Fibroblast of gingiva (primary cell): Measurements from ENCODE around the gene GRPEL1.
A peak's percentile ranks its signal among the peaks of the same experiment; 100 is the strongest.

Source experiments
- DNase-seq: peaks from one replicate; pipeline ENCODE4 v3.0.0-alpha.2; 2011; ENCODE audit warnings: low read depth

Gene GRPEL1

DNA sequence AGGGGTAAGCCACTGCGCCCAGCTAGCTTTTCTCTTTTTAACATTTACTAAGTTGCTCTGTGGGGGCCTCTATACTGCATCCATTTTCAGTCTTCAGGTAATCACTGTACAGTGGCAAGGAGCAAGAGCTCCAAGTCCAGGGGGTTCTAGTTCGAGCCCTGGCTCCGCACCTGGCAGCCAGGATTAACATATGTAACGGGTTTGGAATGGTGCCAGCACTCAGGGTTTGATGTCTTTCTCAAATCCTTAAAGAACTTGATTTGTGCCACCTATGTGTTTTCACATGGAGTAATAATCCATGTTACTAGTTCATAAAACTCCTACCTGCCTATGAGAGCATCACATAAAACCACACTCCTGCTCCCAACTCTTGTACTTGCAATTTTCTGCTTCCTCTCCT lies 4.5 kb downstream of the GRPEL1 start:
- DNase-seq: no peak

GRCh38 chr4:7062816-7063215 lies 5.0 kb downstream of the GRPEL1 start:
- DNase-seq: no peak

- DNase-seq: no peak
Observed at GRCh38 chr4:7061815-7062214, 6.0 kb downstream of the GRPEL1 start.

DNA sequence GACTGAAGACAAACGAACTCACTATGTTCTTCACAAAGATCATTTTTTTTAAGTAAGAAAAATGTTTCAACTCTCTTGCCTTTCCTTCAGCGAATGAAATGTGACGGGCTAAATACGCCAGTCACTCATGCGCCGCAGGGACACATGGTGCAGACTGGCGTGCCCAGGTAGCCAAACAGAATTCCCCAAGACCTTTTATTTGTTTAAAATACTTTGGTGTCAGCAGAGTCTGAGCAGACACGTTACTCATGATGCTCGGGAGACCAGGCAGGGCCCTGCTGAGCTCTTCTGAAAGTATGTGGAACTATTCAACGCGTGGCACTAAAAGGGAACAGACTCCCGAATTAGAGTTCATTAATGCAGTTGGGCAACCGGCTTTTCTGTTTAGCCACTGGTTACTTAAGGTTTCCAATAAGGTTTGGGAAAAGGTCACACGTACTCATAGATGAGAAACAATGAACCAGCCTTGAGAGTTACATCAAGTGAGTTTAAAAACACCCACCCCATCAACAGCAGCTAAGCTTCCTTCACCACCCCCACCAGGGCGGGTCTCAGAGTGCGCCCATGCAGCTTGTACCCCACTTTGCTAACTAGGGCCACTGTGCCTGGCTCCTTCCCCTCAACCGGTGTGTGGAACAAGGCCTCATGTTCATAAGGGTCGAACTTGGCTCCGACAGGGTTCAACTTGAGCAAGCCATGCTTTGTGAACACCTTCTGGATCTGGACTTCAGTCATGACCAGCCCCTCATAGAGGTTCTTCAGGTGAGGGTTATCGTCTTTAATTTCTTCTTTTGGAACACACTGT lies 7.3 kb downstream of the GRPEL1 start:
- DNase-seq: peak; percentile 72

DNA sequence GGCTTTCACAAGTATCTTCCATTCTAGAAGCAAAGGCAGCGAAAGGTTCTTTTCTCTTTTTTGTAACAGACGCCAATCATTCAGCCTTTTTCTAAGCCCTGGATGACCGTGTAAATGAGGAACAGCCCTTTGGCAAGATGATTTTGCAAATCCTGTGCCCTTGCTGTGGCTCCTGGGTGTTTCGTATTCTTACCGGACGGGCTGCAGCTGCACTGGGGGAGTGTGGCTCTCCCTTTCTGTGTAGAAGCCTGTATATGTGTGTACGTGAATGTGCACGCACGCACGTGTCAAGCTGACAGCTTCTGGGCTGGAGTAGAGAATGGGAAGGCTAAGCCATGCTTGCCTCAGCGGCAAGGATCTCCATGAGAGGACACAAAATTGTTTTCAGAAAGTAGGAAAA lies 8.2 kb downstream of the GRPEL1 start:
- no peak for DNase-seq

- DNase-seq: no peak
Observed at GRCh38 chr4:7058792-7059191, 9.1 kb downstream of the GRPEL1 start.

GRCh38 chr4:7055990-7056325 lies 11.9 kb downstream of the GRPEL1 start:
- no peak for DNase-seq

DNA sequence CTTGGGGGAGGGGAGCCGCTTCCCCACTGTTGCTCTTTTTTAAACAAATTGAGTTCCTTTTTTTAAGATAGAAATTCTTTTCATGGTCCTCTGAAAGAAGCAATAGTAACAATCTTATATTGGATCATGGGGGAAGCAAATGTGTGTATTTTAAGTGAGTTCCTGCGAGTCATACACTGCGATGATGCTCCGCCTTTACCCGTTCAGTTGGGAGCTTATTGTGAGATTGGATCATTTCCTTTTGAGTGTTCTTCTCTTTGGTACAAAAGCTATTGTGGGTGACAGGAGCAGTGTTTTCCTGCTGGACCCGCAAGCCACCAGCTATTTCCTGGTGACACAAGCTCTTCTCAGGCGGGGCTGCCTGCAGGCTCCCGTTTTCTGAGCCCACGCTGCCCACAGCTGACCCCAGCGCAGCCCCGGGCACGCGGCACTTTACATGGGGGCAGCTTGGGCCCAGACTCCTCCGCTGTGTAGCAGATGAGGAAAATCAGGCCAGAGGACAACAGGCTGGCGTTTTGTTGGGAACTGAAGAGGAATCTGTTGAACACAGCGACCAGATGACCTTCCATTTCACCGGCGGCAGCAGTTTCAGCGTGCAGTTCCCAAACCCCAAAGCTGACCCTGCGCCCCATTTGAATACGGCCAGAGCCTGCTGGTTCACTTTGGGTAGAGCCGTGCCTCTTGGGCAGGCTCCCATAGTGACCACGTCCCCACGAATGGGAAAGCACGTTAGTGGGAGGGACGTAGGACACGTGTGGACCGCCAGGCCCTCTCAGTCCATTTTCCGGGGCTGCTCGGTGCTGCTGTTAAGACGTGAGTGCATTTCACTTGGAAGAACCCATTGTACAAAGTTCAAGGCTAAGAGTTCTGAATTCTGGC lies 12.5 kb downstream of the GRPEL1 start:
- no peak for DNase-seq

DNA sequence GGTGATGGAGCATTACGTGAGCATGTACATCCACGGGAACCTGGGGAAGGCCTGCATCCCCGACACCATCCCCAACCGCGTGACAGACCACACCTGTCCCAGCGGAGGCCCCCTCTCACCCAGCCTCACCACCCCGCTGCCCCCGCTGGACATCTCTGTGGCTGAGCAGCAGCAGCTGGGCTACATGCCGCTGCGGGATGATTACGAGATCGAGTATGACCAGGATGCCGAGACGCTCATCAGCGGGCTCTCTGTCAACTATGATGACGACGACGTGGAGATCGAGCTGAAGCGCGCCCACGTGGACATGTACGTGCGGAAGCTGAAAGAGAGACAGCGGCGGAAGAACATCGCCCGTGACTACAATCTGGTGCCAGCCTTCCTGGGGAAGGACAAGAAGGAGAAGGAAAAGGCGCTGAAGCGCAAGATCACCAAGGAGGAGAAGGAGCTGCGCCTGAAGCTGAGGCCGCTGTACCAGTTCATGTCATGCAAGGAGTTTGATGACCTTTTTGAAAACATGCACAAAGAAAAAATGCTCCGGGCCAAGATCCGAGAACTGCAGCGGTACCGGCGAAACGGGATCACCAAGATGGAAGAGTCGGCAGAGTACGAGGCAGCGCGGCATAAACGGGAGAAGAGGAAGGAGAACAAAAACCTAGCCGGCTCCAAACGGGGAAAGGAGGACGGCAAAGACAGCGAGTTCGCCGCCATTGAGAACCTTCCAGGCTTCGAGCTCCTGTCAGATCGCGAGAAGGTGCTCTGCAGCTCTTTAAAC lies 13.6 kb downstream of the GRPEL1 start:
- no peak for DNase-seq

DNA sequence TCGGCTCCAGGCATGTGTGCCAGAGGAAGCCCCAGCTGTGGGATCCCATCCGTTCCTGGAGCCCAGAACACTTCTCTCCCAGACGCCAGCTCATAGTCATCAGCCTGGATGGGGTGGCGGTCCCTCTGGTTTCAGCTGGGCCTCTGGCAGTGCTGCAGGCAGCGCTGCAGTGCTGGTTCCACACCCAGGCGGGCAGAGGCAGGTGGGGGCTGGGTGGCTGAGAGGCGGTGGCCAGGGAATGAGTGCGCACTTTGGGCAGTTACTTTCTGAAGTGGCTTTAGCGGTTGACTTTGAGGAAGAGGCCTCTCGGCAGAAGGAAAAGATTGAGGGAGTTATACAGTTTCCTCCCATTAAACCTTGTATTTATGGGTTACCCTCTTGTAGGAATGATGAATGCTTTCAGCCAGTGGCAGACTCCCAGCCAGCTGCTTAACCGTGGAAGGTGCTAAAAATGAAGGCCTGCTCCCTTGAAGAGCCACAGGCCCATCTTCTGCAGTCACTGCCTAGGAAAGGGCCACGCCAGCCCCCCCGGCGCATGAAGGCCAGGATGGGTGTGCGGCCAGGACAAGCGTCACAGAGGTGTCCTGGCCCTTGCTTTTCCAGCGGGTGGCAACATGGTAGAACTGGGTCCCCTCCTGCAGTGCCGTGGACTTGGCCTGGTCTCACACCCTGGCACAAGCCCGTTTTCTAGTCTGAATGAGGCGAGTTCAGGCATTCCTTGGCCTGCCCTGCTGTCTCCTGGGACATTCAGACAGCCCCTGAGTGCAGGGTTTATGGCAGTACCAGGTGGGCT lies 14.7 kb downstream of the GRPEL1 start:
- no peak for DNase-seq

- no peak for DNase-seq
Observed at GRCh38 chr4:7052313-7052712, 15.6 kb downstream of the GRPEL1 start.

GRCh38 chr4:7051905-7052304 lies 16.0 kb downstream of the GRPEL1 start:
- DNase-seq: no peak

- no peak for DNase-seq
Observed at GRCh38 chr4:7051144-7051495, 16.7 kb downstream of the GRPEL1 start.

DNA sequence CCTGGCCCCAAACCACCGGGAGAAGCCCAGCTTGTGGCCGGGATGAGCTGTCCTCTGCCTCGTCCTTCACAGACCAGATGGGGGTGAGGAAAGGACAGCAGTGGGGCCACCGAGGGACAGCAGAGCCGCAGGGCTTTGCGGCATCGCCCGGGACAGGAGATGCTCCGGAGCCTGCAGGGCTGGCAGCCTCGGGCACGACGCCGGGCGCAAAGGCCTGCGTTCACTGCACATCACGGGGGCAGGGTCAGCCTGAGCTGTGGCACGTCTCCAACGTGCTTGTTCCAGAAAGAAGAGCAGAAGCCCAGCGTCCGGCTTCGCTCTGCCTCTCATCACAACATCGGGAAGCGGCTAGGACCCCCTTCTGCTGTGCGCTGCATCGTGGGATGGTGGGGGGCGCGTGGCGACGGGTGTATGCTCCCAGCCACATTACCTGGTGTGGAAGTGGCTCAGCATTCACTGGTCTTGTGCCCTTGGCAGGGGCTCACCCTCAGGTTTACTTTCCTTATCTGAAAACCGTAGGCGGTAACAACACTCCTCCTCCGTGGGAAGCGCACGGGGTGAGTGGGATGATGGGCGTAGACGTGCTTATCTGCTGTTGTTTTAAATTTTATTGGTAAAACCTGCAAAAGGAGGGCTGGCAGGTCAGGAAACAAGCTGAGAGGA lies 17.3 kb downstream of the GRPEL1 start:
- no peak for DNase-seq

GRCh38 chr4:7049739-7050138 lies 18.1 kb downstream of the GRPEL1 start:
- no peak for DNase-seq

GRCh38 chr4:7049295-7049694 lies 18.6 kb downstream of the GRPEL1 start:
- DNase-seq: no peak

GRCh38 chr4:7048642-7049041 lies 19.2 kb downstream of the GRPEL1 start:
- no peak for DNase-seq

- no peak for DNase-seq
Observed at GRCh38 chr4:7046971-7047370, 20.9 kb downstream of the GRPEL1 start.

DNA sequence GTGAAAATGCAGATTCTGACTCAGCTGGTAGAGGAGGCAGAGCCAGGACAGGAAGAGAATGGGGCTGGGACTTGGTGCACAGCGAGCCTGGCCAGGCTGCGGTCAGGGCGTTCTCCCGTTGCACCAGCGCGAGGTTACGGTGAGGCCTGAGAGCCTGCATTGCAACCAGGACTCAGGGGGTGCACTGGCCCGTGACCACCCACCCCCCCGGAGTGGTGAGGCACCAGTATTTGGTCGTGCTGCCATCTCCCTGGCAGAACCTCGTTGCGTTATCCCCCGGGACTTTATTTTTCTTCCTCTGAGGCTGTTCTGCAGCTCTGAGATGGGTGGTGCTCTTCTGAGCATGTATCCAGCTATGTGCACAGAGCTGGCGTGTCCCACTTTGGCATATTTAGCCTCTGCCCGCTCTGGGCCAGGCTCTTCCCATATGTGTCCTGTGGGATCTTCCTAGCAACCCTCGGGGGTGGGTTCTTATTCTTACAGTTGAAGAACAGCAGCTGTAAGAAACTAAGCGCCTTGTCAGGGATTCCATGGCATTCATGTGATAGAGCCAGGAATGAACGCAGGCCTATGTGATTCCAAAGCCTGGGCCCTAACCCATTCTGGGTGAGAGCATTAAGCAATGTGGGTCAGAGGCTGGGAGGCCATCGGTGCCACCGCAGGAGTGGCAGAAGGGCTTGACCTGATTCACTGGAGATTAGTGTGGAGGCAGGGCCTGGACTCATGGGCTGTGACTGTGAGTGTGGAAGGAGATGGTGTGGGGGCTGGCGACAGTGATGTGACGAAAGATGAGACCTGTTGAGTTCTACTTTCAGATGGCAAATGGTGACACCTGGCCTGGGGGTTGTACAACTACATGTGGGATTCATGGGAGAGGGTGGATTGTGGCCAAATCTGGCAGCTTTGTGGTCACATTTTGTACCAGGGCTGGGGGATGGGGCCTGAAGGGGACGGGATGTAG lies 21.6 kb downstream of the GRPEL1 start:
- peak; percentile 83 for DNase-seq

- no peak for DNase-seq
Observed at GRCh38 chr4:7045553-7045952, 22.3 kb downstream of the GRPEL1 start.
